IMR-90 (cell line): ENCODE results near the gene CLN3.

Experiments used
- BHLHE40 ChIP-seq: fragments of 150-350 bp; IDR thresholded peaks from 2 replicates; pipeline ENCODE4 v1.6.1; 2016; ENCODE audit warnings: mild to moderate bottlenecking, low read depth, low read length
- CEBPB ChIP-seq: IDR thresholded peaks from 2 replicates; pipeline ENCODE4 v1.6.1; 2012; ENCODE audit warnings: low read depth, low read length, improper control_type of control experiment
- CHD1 ChIP-seq: IDR thresholded peaks from 2 replicates; pipeline ENCODE4 v1.6.1; 2012; ENCODE audit warnings: low read depth, low read length, improper control_type of control experiment
- MAFK ChIP-seq: IDR thresholded peaks from 2 replicates; pipeline ENCODE4 v1.6.1; 2012; ENCODE audit warnings: low read depth, low read length, improper control_type of control experiment
- MAZ ChIP-seq: IDR thresholded peaks from 2 replicates; pipeline ENCODE4 v1.6.1; 2012; ENCODE audit warnings: low read depth, mild to moderate bottlenecking, low read length, improper control_type of control experiment, moderate library complexity, borderline replicate concordance
- MXI1 ChIP-seq: IDR thresholded peaks from 2 replicates; pipeline ENCODE4 v1.6.1; 2012; ENCODE audit warnings: low read depth, mild to moderate bottlenecking, low read length, moderate library complexity, borderline replicate concordance
- POLR2A ChIP-seq: IDR thresholded peaks from 2 replicates; pipeline ENCODE4 v1.6.1; 2012; ENCODE audit warnings: mild to moderate bottlenecking, low read depth, low read length
- RAD21 ChIP-seq: IDR thresholded peaks from 2 replicates; pipeline ENCODE4 v1.6.1; 2012; ENCODE audit warnings: low read length, improper control_type of control experiment
- RFX5 ChIP-seq: IDR thresholded peaks from 2 replicates; pipeline ENCODE4 v1.8.0; 2012; ENCODE audit warnings: low read depth, mild to moderate bottlenecking, low read length, moderate library complexity
- SMC3 ChIP-seq: fragments of 150-350 bp; IDR thresholded peaks from 2 replicates; pipeline ENCODE4 v1.6.1; 2016; ENCODE audit warnings: low read depth, mild to moderate bottlenecking, antibody characterized with exemption, low read length, moderate library complexity
- TF ChIP-seq, protein P1 (sequence below): conservative IDR thresholded peaks from 2 replicates; pipeline ENCODE4 v1.5.1; 2012; ENCODE audit warnings: mild to moderate bottlenecking, low read depth, low read length, improper control_type of control experiment
- TF ChIP-seq, protein P2 (sequence below): fragments of 150-350 bp; IDR thresholded peaks from 2 replicates; pipeline ENCODE4 v1.6.1; 2017; ENCODE audit warnings: mild to moderate bottlenecking, antibody characterized with exemption, low read length, low read depth
- TF ChIP-seq, protein P3 (sequence below): fragments of 150-350 bp; IDR thresholded peaks from 2 replicates; pipeline ENCODE4 v1.6.1; 2016; ENCODE audit warnings: low read depth, mild to moderate bottlenecking, low read length, moderate library complexity, borderline replicate concordance

DNA sequence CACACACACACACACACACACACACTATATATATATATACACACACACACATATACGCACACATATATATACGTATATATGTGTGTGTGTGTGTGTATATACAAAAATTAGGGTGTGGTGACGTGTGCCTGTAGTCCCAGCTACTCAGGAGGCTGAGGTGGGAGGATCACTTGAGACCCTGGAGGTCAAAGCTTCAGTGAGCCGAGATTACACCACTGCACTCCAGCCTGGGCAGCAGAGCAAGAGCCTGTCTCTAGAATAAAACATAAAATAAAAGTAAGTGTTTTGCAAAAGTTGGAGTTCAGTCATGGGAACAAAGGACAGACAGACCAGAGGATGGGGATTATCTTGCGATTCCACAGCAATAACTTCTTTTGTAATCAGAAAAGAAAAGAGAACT is 36.1 kb upstream of the CLN3 start:
- TF ChIP-seq CEBPB (no peak), POLR2A (no peak), RAD21 (no peak), SMC3 (no peak), MXI1 (no peak), RFX5 (no peak), MAZ (no peak), BHLHE40 (no peak), MAFK (no peak), CHD1 (no peak)
- TF ChIP-seq, protein P1, sequence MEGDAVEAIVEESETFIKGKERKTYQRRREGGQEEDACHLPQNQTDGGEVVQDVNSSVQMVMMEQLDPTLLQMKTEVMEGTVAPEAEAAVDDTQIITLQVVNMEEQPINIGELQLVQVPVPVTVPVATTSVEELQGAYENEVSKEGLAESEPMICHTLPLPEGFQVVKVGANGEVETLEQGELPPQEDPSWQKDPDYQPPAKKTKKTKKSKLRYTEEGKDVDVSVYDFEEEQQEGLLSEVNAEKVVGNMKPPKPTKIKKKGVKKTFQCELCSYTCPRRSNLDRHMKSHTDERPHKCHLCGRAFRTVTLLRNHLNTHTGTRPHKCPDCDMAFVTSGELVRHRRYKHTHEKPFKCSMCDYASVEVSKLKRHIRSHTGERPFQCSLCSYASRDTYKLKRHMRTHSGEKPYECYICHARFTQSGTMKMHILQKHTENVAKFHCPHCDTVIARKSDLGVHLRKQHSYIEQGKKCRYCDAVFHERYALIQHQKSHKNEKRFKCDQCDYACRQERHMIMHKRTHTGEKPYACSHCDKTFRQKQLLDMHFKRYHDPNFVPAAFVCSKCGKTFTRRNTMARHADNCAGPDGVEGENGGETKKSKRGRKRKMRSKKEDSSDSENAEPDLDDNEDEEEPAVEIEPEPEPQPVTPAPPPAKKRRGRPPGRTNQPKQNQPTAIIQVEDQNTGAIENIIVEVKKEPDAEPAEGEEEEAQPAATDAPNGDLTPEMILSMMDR: no peak
- TF ChIP-seq, protein P2, sequence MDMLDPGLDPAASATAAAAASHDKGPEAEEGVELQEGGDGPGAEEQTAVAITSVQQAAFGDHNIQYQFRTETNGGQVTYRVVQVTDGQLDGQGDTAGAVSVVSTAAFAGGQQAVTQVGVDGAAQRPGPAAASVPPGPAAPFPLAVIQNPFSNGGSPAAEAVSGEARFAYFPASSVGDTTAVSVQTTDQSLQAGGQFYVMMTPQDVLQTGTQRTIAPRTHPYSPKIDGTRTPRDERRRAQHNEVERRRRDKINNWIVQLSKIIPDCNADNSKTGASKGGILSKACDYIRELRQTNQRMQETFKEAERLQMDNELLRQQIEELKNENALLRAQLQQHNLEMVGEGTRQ: no peak
- TF ChIP-seq, protein P3, sequence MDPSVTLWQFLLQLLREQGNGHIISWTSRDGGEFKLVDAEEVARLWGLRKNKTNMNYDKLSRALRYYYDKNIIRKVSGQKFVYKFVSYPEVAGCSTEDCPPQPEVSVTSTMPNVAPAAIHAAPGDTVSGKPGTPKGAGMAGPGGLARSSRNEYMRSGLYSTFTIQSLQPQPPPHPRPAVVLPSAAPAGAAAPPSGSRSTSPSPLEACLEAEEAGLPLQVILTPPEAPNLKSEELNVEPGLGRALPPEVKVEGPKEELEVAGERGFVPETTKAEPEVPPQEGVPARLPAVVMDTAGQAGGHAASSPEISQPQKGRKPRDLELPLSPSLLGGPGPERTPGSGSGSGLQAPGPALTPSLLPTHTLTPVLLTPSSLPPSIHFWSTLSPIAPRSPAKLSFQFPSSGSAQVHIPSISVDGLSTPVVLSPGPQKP: no peak
